ENCODE measurements around the gene BMPR1A. TPM values are rescaled to one million over a fixed set of nuclear protein-coding genes. Genes with fewer than 3 reads are reported as not detected.
A peak's percentile ranks its signal among the peaks of the same experiment; 100 is the strongest.

Gene BMPR1A
- total RNA-seq, 4 donors from 2014 or later = 72.7 to 89.5 (median 84.2) TPM

- 95 to 98% methylated on average over 1 of the region's 1 CpG for WGBS, 2 donors
- TF ChIP-seq, protein P1, sequence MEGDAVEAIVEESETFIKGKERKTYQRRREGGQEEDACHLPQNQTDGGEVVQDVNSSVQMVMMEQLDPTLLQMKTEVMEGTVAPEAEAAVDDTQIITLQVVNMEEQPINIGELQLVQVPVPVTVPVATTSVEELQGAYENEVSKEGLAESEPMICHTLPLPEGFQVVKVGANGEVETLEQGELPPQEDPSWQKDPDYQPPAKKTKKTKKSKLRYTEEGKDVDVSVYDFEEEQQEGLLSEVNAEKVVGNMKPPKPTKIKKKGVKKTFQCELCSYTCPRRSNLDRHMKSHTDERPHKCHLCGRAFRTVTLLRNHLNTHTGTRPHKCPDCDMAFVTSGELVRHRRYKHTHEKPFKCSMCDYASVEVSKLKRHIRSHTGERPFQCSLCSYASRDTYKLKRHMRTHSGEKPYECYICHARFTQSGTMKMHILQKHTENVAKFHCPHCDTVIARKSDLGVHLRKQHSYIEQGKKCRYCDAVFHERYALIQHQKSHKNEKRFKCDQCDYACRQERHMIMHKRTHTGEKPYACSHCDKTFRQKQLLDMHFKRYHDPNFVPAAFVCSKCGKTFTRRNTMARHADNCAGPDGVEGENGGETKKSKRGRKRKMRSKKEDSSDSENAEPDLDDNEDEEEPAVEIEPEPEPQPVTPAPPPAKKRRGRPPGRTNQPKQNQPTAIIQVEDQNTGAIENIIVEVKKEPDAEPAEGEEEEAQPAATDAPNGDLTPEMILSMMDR (IDR thresholded peaks at IDR 0.05) = no peak
- no peak for TF ChIP-seq POLR2A (IDR thresholded peaks at IDR 0.05)
- Histone ChIP-seq H3K27ac (peak overlapping the region in 1 of 3 donors; percentile 19), H3K4me1 (peaks cover 20 to 28% of the 10 kb centered on the region in 2 donors), H3K9me3 (no peaks in the 10 kb centered on the region), H3K27me3 (no peaks in the 10 kb centered on the region), H3K36me3 (no peaks in the 10 kb centered on the region), H3K4me3 (replicated peaks in 1 of 3) (no peak overlapping the region)
- DNase-seq = no peak
- intact Hi-C loops (cut with DNase I) = no loop called here
These were observed 36.2 kb downstream of the BMPR1A start for GRCh38 chr10:86792461-86793167.

DNA sequence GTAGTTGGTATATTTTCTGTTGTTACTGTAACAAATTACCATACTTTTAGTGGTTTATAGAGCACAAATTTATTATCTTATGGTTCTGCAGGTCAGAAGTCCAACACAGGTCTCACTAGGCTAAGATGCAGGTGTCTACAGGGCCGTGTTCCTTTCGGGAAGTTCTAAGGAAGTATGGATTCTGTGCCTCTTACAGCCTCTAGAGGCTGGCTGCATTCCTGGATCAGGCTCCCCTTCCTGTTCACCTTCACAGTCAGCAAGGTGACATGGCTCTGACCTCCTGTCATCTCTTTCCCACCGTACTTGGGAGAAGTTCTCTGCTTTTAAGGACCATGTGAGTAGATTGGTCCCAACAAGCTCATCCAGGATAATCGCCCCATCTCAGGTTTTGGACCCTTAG is 37.3 kb downstream of the BMPR1A start:
- intact Hi-C loops (cut with DNase I) = no loop called here
- no peak for TF ChIP-seq POLR2A (IDR thresholded peaks at IDR 0.05)
- TF ChIP-seq, protein P1 (IDR thresholded peaks at IDR 0.05) = no peak
- Histone ChIP-seq H3K27ac (peak overlapping the region in 2 of 3 donors; percentile 13 to 29), H3K27me3 (no peaks in the 10 kb centered on the region), H3K4me3 (replicated peaks in 1 of 3) (no peak overlapping the region), H3K4me1 (peaks cover 28 to 30% of the 10 kb centered on the region in 2 donors), H3K9me3 (no peaks in the 10 kb centered on the region), H3K36me3 (no peaks in the 10 kb centered on the region)
- 59 to 76% methylated on average over 4 of the region's 4 CpGs for WGBS, 2 donors
- DNase-seq = no peak

GRCh38 chr10:86795353-86795752 is 38.9 kb downstream of the BMPR1A start:
- 17 to 20% methylated on average over 3 of the region's 3 CpGs for WGBS, 2 donors
- H3K4me1 ChIP-seq = peaks cover 44% of the 10 kb centered on the region in 2 donors
- no peaks in the 10 kb centered on the region for H3K27me3 ChIP-seq
- H3K9me3 ChIP-seq = no peaks in the 10 kb centered on the region
- peak in 1 of 2 donors; percentile 49 for TF ChIP-seq POLR2A (IDR thresholded peaks at IDR 0.05)
- TF ChIP-seq, protein P1 (IDR thresholded peaks at IDR 0.05) = peak in 1 of 6 experiments; percentile 9
- H3K27ac ChIP-seq = peak overlapping the region; percentile 51 to 76 (median 64)
- intact Hi-C loops (cut with DNase I) = no loop called here
- H3K36me3 ChIP-seq = no peaks in the 10 kb centered on the region
- no peak overlapping the region for H3K4me3 ChIP-seq (replicated peaks in 1 of 3)
- DNase-seq = no peak

GRCh38 chr10:86798025-86798424 is 41.6 kb downstream of the BMPR1A start:
- 60 to 61% methylated on average over 1 of the region's 1 CpG for WGBS, 2 donors
- H3K9me3 ChIP-seq = no peaks in the 10 kb centered on the region
- DNase-seq = no peak
- no peaks in the 10 kb centered on the region for H3K27me3 ChIP-seq
- intact Hi-C loops (cut with DNase I) = no loop called here
- H3K36me3 ChIP-seq = no peaks in the 10 kb centered on the region
- H3K4me1 ChIP-seq = peaks cover 40 to 48% of the 10 kb centered on the region in 2 donors
- H3K4me3 ChIP-seq (replicated peaks in 1 of 3) = no peak overlapping the region
- TF ChIP-seq POLR2A (IDR thresholded peaks at IDR 0.05) = no peak
- TF ChIP-seq, protein P1 (IDR thresholded peaks at IDR 0.05) = no peak
- peak overlapping the region; percentile 70 to 84 (median 76) for H3K27ac ChIP-seq

DNA sequence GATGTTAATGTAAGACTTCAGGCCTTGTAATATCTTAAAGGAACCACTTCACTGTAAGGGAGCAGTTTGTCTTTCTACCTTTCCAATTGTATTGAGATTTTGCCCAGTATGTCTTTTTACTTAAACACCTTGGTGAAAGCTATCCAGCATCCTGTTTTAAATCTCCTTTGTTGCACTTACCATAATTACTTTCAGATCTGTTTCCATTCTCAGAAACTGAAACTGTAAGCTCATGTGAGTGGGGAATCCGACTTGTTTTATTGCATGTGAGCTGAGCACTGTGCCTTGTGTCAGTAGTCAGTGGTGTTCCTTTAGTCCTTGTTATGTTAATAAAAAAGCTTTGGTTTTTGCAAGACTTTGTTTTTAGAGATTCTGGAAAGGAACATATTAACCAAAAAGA is 42.2 kb downstream of the BMPR1A start:
- peak overlapping the region; percentile 70 to 84 (median 76) for H3K27ac ChIP-seq
- DNase-seq = no peak
- WGBS, 2 donors = 18% methylated on average over 1 of the region's 1 CpG
- no peak overlapping the region for H3K4me3 ChIP-seq (replicated peaks in 1 of 3)
- H3K36me3 ChIP-seq = no peaks in the 10 kb centered on the region
- H3K9me3 ChIP-seq = no peaks in the 10 kb centered on the region
- H3K4me1 ChIP-seq = peaks cover 40 to 48% of the 10 kb centered on the region in 2 donors
- no peaks in the 10 kb centered on the region for H3K27me3 ChIP-seq
- TF ChIP-seq, protein P1 (IDR thresholded peaks at IDR 0.05) = no peak
- TF ChIP-seq POLR2A (IDR thresholded peaks at IDR 0.05) = no peak
- intact Hi-C loops (cut with DNase I) = no loop called here
